Measurements from ENCODE around the gene PRPF19. TPM values are rescaled to one million over a fixed set of nuclear protein-coding genes. Genes with fewer than 3 reads are reported as not detected.

The PRPF19 gene
- total and polyA plus RNA-seq, 2 of the 4 experiments (the other 2 are of a cell fraction), result 29.8 to 50.4 TPM

DNA sequence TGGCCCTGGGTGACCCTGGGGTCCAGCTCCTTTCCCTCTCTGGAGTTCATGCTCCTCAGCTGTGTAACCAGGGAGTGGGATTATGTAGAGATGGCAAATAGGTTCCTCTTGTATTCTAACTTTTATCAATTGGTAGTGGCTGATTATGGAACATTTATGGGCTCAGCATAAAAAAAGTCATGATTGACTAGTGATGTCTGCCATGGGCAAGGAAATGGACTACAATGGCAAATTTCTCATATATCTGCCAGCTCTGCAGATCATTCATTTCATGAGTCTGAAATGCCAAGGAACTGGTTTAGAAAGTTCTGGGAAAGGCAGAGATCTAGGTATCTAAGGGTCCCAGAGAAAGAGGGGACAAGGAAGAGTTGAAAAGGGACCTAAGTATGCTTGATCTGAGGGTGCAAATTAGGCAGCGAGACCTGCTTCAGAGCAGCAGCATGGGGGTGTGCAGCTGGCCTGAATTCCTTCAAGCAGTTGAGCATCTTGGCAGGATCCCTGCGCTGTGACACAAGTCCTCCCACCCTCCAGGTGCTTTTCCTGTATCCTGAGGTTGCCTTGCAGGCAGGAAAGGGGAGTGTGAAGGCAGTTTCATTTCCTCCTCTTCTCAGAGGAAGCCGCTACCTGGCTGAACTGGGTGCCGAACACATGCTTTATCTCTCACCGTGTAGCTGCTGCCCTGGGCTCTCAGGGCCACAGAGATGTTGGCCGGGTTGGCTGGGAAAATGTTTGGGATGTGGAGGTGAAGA lies 35.2 kb upstream of the PRPF19 start:
- DNase-seq (no peak), ATAC-seq (ENCODE audit: low read depth) (no peak)
- BruUV-seq (replicated peaks), result no TSS peak
- no peak overlapping the region for H3K18ac ChIP-seq (ENCODE audit: low read depth, low read length)
- no peak overlapping the region for H3K4me3 ChIP-seq (ENCODE audit: insufficient read depth, low read depth, low read length)
- CTCF ChIA-PET, result no interaction called here
- no peak overlapping the region for H3K23ac ChIP-seq (ENCODE audit: low read depth, low read length)
- H4K20me1 ChIP-seq (ENCODE audit: insufficient read depth, low read length), result no peaks in the 10 kb centered on the region
- no CpG with 5 or more reads among the region's 6 CpGs for WGBS, 2 experiments (ENCODE audit: extremely low coverage in 2 of 2, insufficient read length in 1 of 2)
- H3K56ac ChIP-seq (ENCODE audit: extremely low read depth, insufficient read depth, low read length), result no peak overlapping the region
- in situ Hi-C loops (cut with MboI; ENCODE audit: low sequenced_read_pairs) (no loop called here), intact Hi-C loops (cut with micrococcal nuclease) (no loop called here), dilution Hi-C loops (cut with HindIII; ENCODE audit: low sequenced_read_pairs, unreplicated experiment) (no loop called here)
- TF ChIP-seq POLR2A (IDR thresholded peaks at IDR 0.05; ENCODE audit: low read depth, low read length) (no peak), SMC3 (IDR thresholded peaks at IDR 0.05; ENCODE audit: low read depth, low read length) (no peak), NFE2L2 (IDR thresholded peaks at IDR 0.05; ENCODE audit: low read depth, low read length) (no peak), MAFK (IDR thresholded peaks at IDR 0.05; ENCODE audit: low read depth, low read length) (no peak), RAD21 (IDR thresholded peaks at IDR 0.05; ENCODE audit: low read length) (no peak), BHLHE40 (IDR thresholded peaks at IDR 0.05; ENCODE audit: low read depth, low read length) (no peak), MXI1 (IDR thresholded peaks at IDR 0.05; ENCODE audit: borderline replicate concordance, low read depth, low read length) (no peak), FOS (IDR thresholded peaks at IDR 0.05; ENCODE audit: low read depth, low read length) (no peak), CEBPB (IDR thresholded peaks at IDR 0.05; ENCODE audit: low read depth, low read length) (no peak), RFX5 (IDR thresholded peaks at IDR 0.05; ENCODE audit: low read depth, low read length) (no peak), MAZ (IDR thresholded peaks at IDR 0.05; ENCODE audit: borderline replicate concordance, low read depth, low read length) (no peak), CHD1 (IDR thresholded peaks at IDR 0.05; ENCODE audit: low read depth, low read length) (no peak), RCOR1 (IDR thresholded peaks at IDR 0.05; ENCODE audit: insufficient replicate concordance, low read length) (no peak)
- TF ChIP-seq, protein P1, sequence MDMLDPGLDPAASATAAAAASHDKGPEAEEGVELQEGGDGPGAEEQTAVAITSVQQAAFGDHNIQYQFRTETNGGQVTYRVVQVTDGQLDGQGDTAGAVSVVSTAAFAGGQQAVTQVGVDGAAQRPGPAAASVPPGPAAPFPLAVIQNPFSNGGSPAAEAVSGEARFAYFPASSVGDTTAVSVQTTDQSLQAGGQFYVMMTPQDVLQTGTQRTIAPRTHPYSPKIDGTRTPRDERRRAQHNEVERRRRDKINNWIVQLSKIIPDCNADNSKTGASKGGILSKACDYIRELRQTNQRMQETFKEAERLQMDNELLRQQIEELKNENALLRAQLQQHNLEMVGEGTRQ (IDR thresholded peaks at IDR 0.05; ENCODE audit: low read depth, low read length), result no peak
- TF ChIP-seq, protein P2, sequence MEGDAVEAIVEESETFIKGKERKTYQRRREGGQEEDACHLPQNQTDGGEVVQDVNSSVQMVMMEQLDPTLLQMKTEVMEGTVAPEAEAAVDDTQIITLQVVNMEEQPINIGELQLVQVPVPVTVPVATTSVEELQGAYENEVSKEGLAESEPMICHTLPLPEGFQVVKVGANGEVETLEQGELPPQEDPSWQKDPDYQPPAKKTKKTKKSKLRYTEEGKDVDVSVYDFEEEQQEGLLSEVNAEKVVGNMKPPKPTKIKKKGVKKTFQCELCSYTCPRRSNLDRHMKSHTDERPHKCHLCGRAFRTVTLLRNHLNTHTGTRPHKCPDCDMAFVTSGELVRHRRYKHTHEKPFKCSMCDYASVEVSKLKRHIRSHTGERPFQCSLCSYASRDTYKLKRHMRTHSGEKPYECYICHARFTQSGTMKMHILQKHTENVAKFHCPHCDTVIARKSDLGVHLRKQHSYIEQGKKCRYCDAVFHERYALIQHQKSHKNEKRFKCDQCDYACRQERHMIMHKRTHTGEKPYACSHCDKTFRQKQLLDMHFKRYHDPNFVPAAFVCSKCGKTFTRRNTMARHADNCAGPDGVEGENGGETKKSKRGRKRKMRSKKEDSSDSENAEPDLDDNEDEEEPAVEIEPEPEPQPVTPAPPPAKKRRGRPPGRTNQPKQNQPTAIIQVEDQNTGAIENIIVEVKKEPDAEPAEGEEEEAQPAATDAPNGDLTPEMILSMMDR (conservative IDR thresholded peaks at IDR 0.05; ENCODE audit: low read depth, low read length), result no peak
- TF ChIP-seq, protein P3, sequence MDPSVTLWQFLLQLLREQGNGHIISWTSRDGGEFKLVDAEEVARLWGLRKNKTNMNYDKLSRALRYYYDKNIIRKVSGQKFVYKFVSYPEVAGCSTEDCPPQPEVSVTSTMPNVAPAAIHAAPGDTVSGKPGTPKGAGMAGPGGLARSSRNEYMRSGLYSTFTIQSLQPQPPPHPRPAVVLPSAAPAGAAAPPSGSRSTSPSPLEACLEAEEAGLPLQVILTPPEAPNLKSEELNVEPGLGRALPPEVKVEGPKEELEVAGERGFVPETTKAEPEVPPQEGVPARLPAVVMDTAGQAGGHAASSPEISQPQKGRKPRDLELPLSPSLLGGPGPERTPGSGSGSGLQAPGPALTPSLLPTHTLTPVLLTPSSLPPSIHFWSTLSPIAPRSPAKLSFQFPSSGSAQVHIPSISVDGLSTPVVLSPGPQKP (IDR thresholded peaks at IDR 0.05; ENCODE audit: borderline replicate concordance, low read depth, low read length), result no peak
- H3K4me2 ChIP-seq (ENCODE audit: low read depth, low read length), result no peak overlapping the region
- H2BK5ac ChIP-seq (ENCODE audit: low read depth, low read length, poor library complexity, severe bottlenecking), result no peak overlapping the region
- H3K14ac ChIP-seq (replicated peaks; ENCODE audit: low read depth, low read length), result no peak overlapping the region
- H3K27me3 ChIP-seq (ENCODE audit: control insufficient read depth, insufficient read depth, low read length), result no peaks in the 10 kb centered on the region
- H2BK15ac ChIP-seq (ENCODE audit: low read depth, low read length), result no peak overlapping the region
- no peak overlapping the region for H4K91ac ChIP-seq (ENCODE audit: insufficient read depth, low read depth, low read length)
- H4K8ac ChIP-seq (ENCODE audit: low read depth in 2 of 2, low read length in 2 of 2), result no peak overlapping the region
- peaks cover 4% of the 10 kb centered on the region; the same call in 1 of the 2 replicates for H3K4me1 ChIP-seq (ENCODE audit: control insufficient read depth, insufficient read depth, low read length)
- H3K79me1 ChIP-seq (ENCODE audit: low read depth in 1 of 2, low read length in 2 of 2), result no peaks in the 10 kb centered on the region
- no peaks in the 10 kb centered on the region for H3K9me3 ChIP-seq (ENCODE audit: control insufficient read depth, insufficient read depth, low read length)
- H3K9ac ChIP-seq (ENCODE audit: low read depth, low read length), result no peak overlapping the region
- no peak overlapping the region for H2BK20ac ChIP-seq (ENCODE audit: low read depth, low read length)
- H2AK9ac ChIP-seq (replicated peaks; ENCODE audit: low read depth, low read length, poor library complexity), result no peak overlapping the region
- H2AFZ ChIP-seq (replicated peaks; ENCODE audit: low read length, poor library complexity), result no peak overlapping the region
- POLR2A ChIA-PET (ENCODE audit: unreplicated experiment), result no interaction called here
- H2AK5ac ChIP-seq (ENCODE audit: low read depth, low read length), result no peak overlapping the region
- no peak overlapping the region for H4K5ac ChIP-seq (ENCODE audit: low read depth, low read length)
- no peak overlapping the region for H2BK120ac ChIP-seq (ENCODE audit: low read depth, low read length)
- peaks cover 22% of the 10 kb centered on the region for H3K36me3 ChIP-seq (ENCODE audit: control insufficient read depth, insufficient read depth, low read length)
- H3K27ac ChIP-seq (ENCODE audit: insufficient read depth, low read length), result no peak overlapping the region
- no peak overlapping the region for H3K4ac ChIP-seq (ENCODE audit: low read depth, low read length)
- H3K9me1 ChIP-seq (ENCODE audit: insufficient read depth, low read length), result 0 out of 2 replicates have a peak, but pooled peaks cover 4% of the 10 kb centered on the region
